ENCODE data around the gene SKAP1. TPM values are rescaled to one million over a fixed set of nuclear protein-coding genes. Genes with fewer than 3 reads are reported as not detected.

The SKAP1 gene
- total and polyA plus RNA-seq, 2 donors (not counting 1 experiment from before 2014, with no cell fraction given): not detected

DNA sequence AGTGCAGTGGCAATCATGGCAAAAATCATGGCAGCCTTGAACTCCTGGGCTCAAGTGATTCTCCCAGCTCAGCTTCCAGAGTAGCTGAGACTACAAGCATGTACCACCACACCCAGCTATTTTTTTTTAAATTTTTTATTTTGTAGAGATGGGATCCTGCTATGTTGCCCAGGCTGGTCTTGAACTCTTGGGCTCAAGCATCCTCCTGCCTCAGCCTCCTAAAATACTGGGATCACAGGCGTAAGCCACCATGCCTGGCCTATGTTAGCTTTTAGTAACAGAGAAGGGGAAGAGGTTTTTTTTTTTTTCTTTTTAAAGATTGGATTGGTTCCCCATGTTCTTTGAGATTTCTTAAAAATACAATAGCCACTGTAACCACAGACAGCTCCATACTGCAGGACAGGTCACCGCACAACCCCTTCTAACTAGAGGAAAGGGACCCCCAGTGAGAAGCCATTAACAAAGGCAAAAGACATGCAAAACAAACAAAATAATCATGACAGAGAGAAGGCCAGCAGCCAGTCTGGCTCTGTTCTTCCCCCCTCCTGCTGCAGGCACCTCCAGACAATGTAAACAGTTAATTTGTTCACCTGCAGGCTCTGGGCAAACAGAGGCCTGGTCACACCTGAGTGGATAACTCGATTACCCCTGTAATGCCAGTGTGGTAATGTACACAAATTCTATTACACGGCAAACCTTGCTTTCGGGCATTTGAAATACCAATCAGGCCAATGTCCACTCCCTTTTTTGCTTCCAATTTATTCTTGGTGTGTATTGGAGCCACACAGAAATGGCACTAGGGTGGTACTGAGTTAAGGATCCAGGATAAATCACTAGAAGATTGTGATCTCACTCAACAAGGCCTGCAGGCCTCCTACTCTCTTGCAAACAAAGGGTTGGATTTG, 269.6 kb downstream of the SKAP1 start:
- no peak overlapping the region for H2AFZ ChIP-seq (ENCODE audit: low read length)
- no peak for TF ChIP-seq EZH2 (IDR thresholded peaks at IDR 0.05; ENCODE audit: low read length, missing control alignments)
- TF ChIP-seq, protein P1, sequence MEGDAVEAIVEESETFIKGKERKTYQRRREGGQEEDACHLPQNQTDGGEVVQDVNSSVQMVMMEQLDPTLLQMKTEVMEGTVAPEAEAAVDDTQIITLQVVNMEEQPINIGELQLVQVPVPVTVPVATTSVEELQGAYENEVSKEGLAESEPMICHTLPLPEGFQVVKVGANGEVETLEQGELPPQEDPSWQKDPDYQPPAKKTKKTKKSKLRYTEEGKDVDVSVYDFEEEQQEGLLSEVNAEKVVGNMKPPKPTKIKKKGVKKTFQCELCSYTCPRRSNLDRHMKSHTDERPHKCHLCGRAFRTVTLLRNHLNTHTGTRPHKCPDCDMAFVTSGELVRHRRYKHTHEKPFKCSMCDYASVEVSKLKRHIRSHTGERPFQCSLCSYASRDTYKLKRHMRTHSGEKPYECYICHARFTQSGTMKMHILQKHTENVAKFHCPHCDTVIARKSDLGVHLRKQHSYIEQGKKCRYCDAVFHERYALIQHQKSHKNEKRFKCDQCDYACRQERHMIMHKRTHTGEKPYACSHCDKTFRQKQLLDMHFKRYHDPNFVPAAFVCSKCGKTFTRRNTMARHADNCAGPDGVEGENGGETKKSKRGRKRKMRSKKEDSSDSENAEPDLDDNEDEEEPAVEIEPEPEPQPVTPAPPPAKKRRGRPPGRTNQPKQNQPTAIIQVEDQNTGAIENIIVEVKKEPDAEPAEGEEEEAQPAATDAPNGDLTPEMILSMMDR (conservative IDR thresholded peaks at IDR 0.05 in 1 of 2, IDR thresholded peaks at IDR 0.05 in 1 of 2; ENCODE audit: low read depth in 1 of 2, low read length in 2 of 2): no peak
- H3K9me3 ChIP-seq (ENCODE audit: control insufficient read depth, insufficient read depth, low read depth, low read length): no peaks in the 10 kb centered on the region
- H3K27ac ChIP-seq (ENCODE audit: insufficient read depth, low read length): no peak overlapping the region
- no peaks in the 10 kb centered on the region for H3K4me1 ChIP-seq (ENCODE audit: control insufficient read depth, extremely low read depth, insufficient read depth, low read length)
- H3K27me3 ChIP-seq (ENCODE audit: control insufficient read depth, insufficient read depth, low read length): peaks cover 16% of the 10 kb centered on the region
- H3K4me2 ChIP-seq (ENCODE audit: extremely low read depth, insufficient read depth, low read length): no peak overlapping the region
- no peaks in the 10 kb centered on the region for H3K79me2 ChIP-seq (ENCODE audit: control insufficient read depth, insufficient read depth, low read length)
- DNase-seq (ENCODE audit: low read depth in 2 of 2): no peak
- no peak overlapping the region for H3K4me3 ChIP-seq (replicated peaks in 1 of 4; ENCODE audit: control extremely low read depth in 1 of 4, insufficient read depth in 1 of 4, low read depth in 3 of 4, low read length in 4 of 4)
- H4K20me1 ChIP-seq (ENCODE audit: control insufficient read depth, extremely low read depth, insufficient read depth, low read length): no peaks in the 10 kb centered on the region
- no peaks in the 10 kb centered on the region for H3K36me3 ChIP-seq (ENCODE audit: control insufficient read depth, insufficient read depth, low read length)
- no peak overlapping the region for H3K9ac ChIP-seq (ENCODE audit: insufficient read depth, low read length)

DNA sequence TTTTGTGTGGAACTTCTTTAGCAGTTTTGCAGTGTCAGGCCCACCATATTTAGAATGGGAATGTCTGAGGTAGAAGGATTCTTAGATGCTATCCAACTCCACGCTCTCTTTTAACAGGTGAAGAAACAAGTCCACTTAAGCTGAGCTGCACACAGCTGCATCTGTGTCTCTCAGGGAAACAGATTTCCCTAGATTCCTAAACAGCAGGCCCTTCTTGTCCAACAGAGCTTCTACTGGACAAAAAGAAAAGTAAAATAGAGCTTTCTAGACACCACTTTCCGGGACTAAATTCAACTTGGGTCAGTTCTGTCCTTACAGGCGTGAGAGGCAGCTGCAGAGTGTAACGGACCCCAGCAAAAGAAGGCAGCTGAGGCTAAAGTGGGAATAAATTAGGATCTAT, 270.8 kb downstream of the SKAP1 start:
- Histone ChIP-seq H2AFZ (ENCODE audit: low read length) (no peak overlapping the region), H4K20me1 (ENCODE audit: control insufficient read depth, extremely low read depth, insufficient read depth, low read length) (no peaks in the 10 kb centered on the region), H3K9ac (ENCODE audit: insufficient read depth, low read length) (no peak overlapping the region), H3K4me3 (replicated peaks in 1 of 4; ENCODE audit: control extremely low read depth in 1 of 4, insufficient read depth in 1 of 4, low read depth in 3 of 4, low read length in 4 of 4) (no peak overlapping the region), H3K4me1 (ENCODE audit: control insufficient read depth, extremely low read depth, insufficient read depth, low read length) (no peaks in the 10 kb centered on the region), H3K4me2 (ENCODE audit: extremely low read depth, insufficient read depth, low read length) (no peak overlapping the region), H3K27me3 (ENCODE audit: control insufficient read depth, insufficient read depth, low read length) (peaks cover 14% of the 10 kb centered on the region), H3K79me2 (ENCODE audit: control insufficient read depth, insufficient read depth, low read length) (no peaks in the 10 kb centered on the region), H3K9me3 (ENCODE audit: control insufficient read depth, insufficient read depth, low read depth, low read length) (no peaks in the 10 kb centered on the region), H3K27ac (ENCODE audit: insufficient read depth, low read length) (no peak overlapping the region), H3K36me3 (ENCODE audit: control insufficient read depth, insufficient read depth, low read length) (no peaks in the 10 kb centered on the region)
- TF ChIP-seq, protein P1 (conservative IDR thresholded peaks at IDR 0.05 in 1 of 2, IDR thresholded peaks at IDR 0.05 in 1 of 2; ENCODE audit: low read depth in 1 of 2, low read length in 2 of 2): no peak
- TF ChIP-seq EZH2 (IDR thresholded peaks at IDR 0.05; ENCODE audit: low read length, missing control alignments): no peak
- DNase-seq (ENCODE audit: low read depth in 2 of 2): no peak

DNA sequence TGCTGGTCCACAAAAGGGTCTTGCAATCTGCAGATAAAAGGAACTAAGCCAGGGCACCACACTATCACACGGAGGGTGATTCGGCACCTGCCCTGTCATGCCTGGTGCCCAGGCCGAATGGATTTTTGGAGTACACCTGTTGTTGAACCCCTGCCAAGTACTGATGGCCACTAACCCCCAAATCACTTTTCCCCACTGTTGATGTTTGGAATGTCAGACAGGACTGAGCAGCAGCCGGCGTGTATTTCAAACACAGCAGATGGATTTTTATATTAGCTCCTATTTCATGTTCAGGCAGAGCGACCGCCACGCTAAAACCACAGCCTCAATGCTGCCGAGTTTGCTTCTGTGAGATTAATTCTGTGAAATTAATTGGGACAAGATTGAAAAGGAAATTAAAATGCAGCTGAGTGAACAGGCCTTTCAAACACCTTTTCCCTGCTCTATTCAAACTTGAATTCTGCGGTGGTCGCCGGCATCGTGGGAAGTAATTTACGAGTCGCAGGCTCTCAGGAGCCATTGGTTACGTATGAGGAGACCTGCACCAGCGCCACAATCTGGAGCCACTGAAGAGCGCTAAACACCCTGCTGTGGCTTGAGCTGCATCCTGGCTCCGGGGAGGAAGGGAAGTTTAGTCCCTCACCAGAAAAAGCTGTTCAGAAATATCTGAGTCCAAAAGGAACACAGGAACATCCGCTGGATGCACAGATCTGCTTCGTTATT, 274.0 kb downstream of the SKAP1 start:
- H3K9me3 ChIP-seq (ENCODE audit: control insufficient read depth, insufficient read depth, low read depth, low read length): no peaks in the 10 kb centered on the region
- H3K9ac ChIP-seq (ENCODE audit: insufficient read depth, low read length): no peak overlapping the region
- no peaks in the 10 kb centered on the region for H3K4me1 ChIP-seq (ENCODE audit: control insufficient read depth, extremely low read depth, insufficient read depth, low read length)
- no peak for DNase-seq (ENCODE audit: low read depth in 2 of 2)
- H3K27ac ChIP-seq (ENCODE audit: insufficient read depth, low read length): no peak overlapping the region
- no peaks in the 10 kb centered on the region for H3K79me2 ChIP-seq (ENCODE audit: control insufficient read depth, insufficient read depth, low read length)
- H3K4me3 ChIP-seq (replicated peaks in 1 of 4; ENCODE audit: control extremely low read depth in 1 of 4, insufficient read depth in 1 of 4, low read depth in 3 of 4, low read length in 4 of 4): no peak overlapping the region
- no peaks in the 10 kb centered on the region for H4K20me1 ChIP-seq (ENCODE audit: control insufficient read depth, extremely low read depth, insufficient read depth, low read length)
- no peak overlapping the region for H3K4me2 ChIP-seq (ENCODE audit: extremely low read depth, insufficient read depth, low read length)
- H3K36me3 ChIP-seq (ENCODE audit: control insufficient read depth, insufficient read depth, low read length): no peaks in the 10 kb centered on the region
- no peak overlapping the region for H2AFZ ChIP-seq (ENCODE audit: low read length)
- TF ChIP-seq, protein P1 (conservative IDR thresholded peaks at IDR 0.05 in 1 of 2, IDR thresholded peaks at IDR 0.05 in 1 of 2; ENCODE audit: low read depth in 1 of 2, low read length in 2 of 2): no peak
- TF ChIP-seq EZH2 (IDR thresholded peaks at IDR 0.05; ENCODE audit: low read length, missing control alignments): no peak
- peaks cover 24% of the 10 kb centered on the region for H3K27me3 ChIP-seq (ENCODE audit: control insufficient read depth, insufficient read depth, low read length)
